DMS153 (cell line): ENCODE results near the gene ZIC1.

Experiments used
- DNase-seq: peaks from one replicate; lab custom pipeline; 2025; lab: John Stamatoyannopoulos, UW

ZIC1 gene

DNA sequence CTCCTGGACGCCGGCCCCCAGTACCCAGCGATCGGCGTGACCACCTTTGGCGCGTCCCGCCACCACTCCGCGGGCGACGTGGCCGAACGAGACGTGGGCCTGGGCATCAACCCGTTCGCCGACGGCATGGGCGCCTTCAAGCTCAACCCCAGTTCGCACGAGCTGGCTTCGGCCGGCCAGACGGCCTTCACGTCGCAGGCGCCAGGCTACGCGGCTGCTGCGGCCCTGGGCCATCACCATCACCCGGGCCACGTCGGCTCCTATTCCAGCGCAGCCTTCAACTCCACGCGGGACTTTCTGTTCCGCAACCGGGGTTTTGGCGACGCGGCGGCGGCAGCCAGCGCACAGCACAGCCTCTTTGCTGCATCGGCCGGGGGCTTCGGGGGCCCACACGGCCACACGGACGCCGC is 956 bp downstream of the ZIC1 start:
- DNase-seq: no peak

DNA sequence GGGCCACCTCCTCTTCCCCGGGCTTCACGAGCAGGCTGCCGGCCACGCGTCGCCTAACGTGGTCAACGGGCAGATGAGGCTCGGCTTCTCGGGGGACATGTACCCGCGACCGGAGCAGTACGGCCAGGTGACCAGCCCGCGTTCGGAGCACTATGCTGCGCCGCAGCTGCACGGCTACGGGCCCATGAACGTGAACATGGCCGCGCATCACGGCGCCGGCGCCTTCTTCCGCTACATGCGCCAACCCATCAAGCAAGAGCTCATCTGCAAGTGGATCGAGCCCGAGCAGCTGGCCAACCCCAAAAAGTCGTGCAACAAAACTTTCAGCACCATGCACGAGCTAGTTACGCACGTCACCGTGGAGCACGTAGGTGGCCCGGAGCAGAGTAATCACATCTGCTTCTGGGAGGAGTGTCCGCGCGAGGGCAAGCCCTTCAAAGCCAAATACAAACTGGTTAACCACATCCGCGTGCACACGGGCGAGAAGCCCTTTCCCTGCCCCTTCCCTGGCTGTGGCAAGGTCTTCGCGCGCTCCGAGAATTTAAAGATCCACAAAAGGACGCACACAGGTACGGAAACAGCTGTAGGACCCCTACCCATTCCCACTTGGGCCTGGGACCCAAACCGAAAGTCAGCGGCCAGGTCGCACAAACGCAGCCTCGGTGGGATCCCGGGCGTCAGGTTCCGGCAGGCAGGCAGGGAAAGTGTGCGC is 1.5 kb downstream of the ZIC1 start:
- DNase-seq: no peak

DNA sequence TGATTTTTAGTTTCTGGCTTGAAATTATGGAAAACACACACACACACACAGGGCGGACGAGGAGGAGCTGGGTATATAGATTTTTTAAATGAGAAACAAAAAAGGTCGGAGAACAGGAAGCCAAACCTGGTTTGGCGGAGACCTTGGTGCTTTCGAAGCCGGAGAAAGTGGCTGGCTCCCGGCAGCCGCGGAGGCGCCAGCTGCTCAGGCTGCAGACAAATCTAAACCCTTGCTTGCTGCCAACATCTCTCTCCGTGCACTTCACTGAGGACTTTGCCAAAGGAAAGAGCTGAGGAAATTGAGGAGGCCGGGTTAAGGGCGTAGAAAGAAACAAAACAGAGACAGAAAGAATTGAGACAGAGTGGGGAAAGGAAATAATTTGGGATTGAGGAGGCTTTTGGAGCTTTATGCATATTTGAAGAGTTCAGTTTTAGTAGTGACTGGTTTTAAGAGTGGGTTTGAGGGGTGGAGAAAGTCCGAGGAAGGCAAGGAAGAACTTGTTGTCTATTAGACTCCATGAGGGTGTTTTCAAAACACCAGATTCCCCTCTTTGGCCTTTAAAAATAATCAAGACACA is 2.2 kb downstream of the ZIC1 start:
- no peak for DNase-seq

DNA sequence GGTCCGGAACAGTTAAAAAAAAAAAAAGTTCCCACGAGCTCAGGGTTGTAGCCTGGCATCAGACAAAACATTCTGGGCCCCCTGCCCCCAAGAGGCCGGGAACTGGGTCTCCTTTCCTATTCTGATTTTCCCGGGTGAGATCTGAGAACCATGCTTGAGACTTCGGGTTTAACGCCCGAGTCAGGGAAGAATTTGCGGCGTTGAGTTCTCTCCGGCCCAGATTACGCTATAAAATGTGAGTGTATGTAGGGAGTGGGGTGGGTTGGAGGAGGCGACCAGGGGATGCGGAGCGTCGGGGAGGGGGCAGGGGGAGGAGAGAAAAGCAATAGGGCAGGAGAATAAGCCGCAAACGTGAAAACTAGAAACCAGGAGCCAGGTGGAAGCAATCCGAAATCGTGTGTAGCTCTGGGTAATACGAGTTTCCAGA is 2.7 kb downstream of the ZIC1 start:
- no peak for DNase-seq

- DNase-seq: no peak
Measured at GRCh38 chr3:147412261-147412916, 3.2 kb downstream of the ZIC1 start.

- DNase-seq: no peak
Measured at GRCh38 chr3:147412917-147413685, 3.9 kb downstream of the ZIC1 start.

- DNase-seq: no peak
Measured at GRCh38 chr3:147413686-147414389, 4.7 kb downstream of the ZIC1 start.

DNA sequence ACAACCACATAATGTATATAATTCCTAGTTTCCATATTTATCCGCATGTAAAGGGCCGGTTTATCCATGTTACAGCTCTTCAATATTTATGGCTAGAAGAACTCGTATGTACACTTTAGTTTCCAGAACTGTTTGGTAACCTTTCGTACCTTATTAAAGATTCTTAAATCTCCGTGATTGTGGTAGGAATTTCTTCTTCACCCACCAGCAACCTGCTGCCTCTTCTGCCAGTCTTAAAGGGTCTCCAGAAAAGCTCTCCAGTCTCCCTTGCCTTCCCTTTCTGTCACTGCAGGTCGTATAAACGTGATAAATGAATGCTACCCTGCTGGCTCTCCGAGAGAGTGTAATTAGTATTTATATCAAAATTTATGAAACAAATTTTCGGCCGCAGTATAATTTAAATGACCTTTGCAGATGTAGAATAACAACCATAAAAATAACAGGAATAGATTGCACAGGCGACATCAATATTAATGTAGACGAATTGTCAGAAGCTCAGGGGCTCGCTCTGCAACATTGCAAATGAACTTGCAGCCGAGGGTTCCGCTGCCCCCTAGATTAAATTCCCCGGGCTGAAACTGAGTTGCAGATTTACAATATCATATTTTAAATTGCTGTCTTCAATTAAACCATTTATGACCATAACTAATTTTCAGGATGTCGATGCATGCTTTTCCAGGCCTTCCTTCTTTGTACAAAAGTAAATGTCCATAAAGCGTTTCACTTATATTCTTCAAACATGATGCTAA is 5.4 kb downstream of the ZIC1 start:
- DNase-seq: no peak

- DNase-seq: no peak
Measured at GRCh38 chr3:147415286-147415685, 6.1 kb downstream of the ZIC1 start.

DNA sequence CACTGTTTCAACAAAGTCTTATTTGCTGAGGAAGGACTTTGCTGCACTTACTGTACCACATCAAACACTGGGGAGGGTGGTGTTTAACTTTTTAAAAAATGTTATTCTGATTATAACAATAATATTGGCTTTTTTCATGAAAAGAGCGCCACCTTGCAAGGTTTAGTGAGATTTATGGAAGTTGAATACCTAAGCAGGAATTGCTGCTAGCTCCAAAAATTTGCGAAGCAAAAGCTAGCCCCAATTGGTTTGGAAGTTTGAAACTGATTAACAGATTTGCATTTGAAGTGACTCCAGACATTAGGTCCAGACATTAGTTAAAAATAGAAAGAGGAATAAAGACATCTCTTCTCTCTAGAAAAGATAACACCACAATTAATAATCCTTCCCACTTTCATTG is 6.7 kb downstream of the ZIC1 start:
- DNase-seq: no peak

DNA sequence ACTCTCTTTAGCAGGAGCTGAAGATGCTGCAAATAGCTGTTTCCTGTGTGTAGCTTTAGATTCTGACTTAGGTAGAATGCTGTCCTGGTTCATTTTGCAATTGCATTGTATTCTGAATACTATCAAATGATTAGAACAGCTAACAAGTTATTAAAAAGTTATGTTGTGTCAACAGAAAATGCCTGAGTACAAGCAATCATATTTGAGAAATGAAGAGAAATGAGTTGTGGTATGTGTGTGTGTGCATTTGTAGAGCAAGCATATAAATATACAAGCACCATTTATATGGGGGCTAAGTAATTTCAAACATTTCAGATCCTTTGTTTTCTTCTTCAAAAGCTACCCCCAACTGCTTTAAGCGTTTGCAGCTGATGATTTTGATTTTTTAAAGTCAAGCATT is 7.8 kb downstream of the ZIC1 start:
- DNase-seq: no peak

DNA sequence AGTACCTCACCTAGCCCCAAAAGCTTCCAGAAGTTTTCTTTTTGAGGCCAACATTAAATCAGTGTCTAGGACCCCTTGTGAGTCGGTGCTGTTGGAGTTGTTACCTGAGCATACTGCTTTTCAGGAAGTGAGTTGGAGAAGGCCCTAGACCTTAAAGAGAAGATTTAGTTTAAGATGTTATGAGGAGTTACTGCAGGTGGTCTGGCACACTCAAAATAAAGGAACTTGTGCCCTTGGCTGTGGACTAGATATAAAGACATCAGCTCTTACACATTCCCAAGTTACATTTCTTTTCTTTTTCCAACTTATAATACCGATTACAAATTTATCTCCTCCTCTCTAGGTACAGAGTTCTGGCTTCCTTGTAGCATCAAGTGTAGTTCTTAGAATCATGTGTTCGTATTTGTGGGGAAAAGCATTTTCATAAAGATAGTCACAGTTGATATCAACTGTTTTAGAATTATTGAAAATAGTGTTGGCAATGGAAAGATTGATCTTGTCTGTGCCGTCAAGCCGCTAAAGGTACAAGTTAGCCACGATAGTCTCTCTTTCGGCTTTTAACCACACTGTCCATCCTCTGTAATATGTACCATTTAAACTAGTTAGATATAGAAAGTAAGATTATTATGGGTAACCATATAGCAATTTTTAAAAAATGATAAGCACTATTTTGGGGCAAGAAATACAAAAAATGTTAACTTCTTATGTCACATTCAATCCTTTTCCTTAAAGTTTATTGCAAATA is 8.6 kb downstream of the ZIC1 start:
- DNase-seq: no peak

GRCh38 chr3:147418371-147418781 is 9.2 kb downstream of the ZIC1 start:
- DNase-seq: no peak

GRCh38 chr3:147418808-147419701 is 9.9 kb downstream of the ZIC1 start:
- no peak for DNase-seq

GRCh38 chr3:147419781-147420224 is 10.6 kb downstream of the ZIC1 start:
- no peak for DNase-seq

- DNase-seq: no peak
Measured at GRCh38 chr3:147420353-147421183, 11.4 kb downstream of the ZIC1 start.

GRCh38 chr3:147421184-147421912 is 12.2 kb downstream of the ZIC1 start:
- DNase-seq: no peak

GRCh38 chr3:147422196-147422595 is 13.0 kb downstream of the ZIC1 start:
- no peak for DNase-seq
